ENCODE measurements around the gene ACSF3. TPM values are rescaled to one million over a fixed set of nuclear protein-coding genes. Genes with fewer than 3 reads are reported as not detected.

ACSF3 gene
- total RNA-seq, 1 experiment from 2014 or later: 33.5 TPM

- Histone ChIP-seq H2AFZ (ENCODE audit: low read length) (peak overlapping the region; percentile 86), H3K9me3 (ENCODE audit: low read length) (no peaks in the 10 kb centered on the region), H3K27me3 (ENCODE audit: low read length) (no peaks in the 10 kb centered on the region), H3K4me3 (ENCODE audit: low read length) (peak overlapping the region; percentile 63), H3F3A (ENCODE audit: low read length, unreplicated experiment) (no peaks in the 10 kb centered on the region), H3K36me3 (ENCODE audit: low read depth, low read length) (no peaks in the 10 kb centered on the region), H4K20me1 (ENCODE audit: low read length) (no peaks in the 10 kb centered on the region), H3K79me2 (ENCODE audit: low read length) (no peaks in the 10 kb centered on the region), H3K9me2 (replicated peaks; ENCODE audit: low read length) (no peaks in the 10 kb centered on the region), H3K27ac (ENCODE audit: low read length) (no peak overlapping the region), H3K4me1 (ENCODE audit: insufficient read depth, low read length) (peaks cover 9% of the 10 kb centered on the region; the same call in 1 of the 2 replicates), H3K4me2 (ENCODE audit: low read length) (peak overlapping the region; percentile 90), H3K9ac (ENCODE audit: low read length) (no peak overlapping the region)
- ChIA-PET POLR2A (ENCODE audit: unreplicated experiment) (interaction anchor here (0.6 kb wide), 1 partner anchor 22 kb away, joined by 6 read pairs; no protein-coding TSS in a partner anchor), CTCF (no interaction called here)
- intact Hi-C loops (cut with micrococcal nuclease): no loop called here
- no peak for TF ChIP-seq CTCF (conservative IDR thresholded peaks at IDR 0.05; ENCODE audit: low read depth, low read length)
- TF ChIP-seq EZH2phosphoT487 (IDR thresholded peaks at IDR 0.05; ENCODE audit: borderline replicate concordance, low read length): no peak
- TF ChIP-seq EZH2 (IDR thresholded peaks at IDR 0.05; ENCODE audit: low read length, unreplicated experiment): no peak
- peak; percentile 58 for DNase-seq
- no TSS peak for BruUV-seq (replicated peaks)
- peak; percentile 16; the same call in 1 of the 2 replicates for ATAC-seq
Measured at GRCh38 chr16:89170346-89171215, 76.9 kb downstream of the ACSF3 start.

DNA sequence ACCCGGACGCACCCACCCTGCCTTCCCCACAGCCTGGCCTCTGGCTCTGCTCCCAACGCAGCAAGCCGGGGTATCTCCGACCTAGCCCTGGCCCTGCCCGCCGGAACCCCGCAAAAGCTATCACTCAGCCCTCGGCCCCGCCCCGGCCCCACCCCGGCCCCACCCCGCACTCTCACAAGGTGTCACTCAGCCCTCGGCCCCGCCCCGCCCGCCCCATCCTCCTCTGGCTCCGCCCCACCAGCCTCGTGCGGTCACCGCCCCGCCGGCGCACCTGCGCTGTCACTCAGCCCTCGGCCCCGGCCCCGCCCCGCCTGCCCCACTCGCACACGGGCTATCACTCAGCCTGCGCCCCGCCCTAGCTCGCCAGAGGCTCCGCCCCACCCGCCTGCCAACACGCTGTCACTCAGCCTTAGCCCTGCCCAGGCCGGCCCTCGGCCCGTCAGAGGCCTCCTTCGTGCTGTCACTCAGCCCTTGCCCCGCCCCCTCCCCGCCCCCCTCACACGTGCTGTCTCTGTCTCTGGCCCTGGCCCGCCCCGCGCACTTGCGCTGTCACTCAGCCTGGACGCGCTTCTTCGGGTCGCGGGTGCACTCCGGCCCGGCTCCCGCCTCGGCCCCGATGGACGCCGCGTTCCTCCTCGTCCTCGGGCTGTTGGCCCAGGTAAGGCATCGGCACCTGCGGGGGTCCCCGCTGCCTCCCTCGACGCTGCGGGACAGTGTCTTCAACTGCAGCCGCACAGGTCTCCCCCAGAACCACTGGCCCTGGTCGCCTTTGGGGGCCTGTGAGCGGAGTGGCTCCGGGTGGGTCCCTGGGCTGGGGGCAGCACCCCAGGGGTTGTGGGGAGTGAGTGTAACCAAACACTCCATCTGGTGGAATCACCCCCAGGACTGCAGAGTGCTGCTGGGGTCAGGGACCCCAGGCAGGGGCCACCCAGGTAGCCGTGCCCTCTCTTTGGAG is 77.8 kb downstream of the ACSF3 start, which contains the start of gene CDH15:
Gene CDH15, plus strand, starts transcription at position 533 of the 955 bp plus-strand sequence. Its CDS starts 84 bp downstream, at position 617.
- intact Hi-C loops (cut with micrococcal nuclease): no loop called here
- H3K36me3 ChIP-seq (ENCODE audit: low read depth, low read length): no peaks in the 10 kb centered on the region

More for the DNA sequence above, 77.8 kb downstream of the ACSF3 start, which contains the start of gene CDH15:
- Histone ChIP-seq H3K4me1 (ENCODE audit: insufficient read depth, low read length) (peaks cover 9% of the 10 kb centered on the region; the same call in 1 of the 2 replicates), H3K4me2 (ENCODE audit: low read length) (peak within 1 kb of the TSS; percentile 90), H4K20me1 (ENCODE audit: low read length) (no peaks in the 10 kb centered on the region), H2AFZ (ENCODE audit: low read length) (peak within 1 kb of the TSS; percentile 86), H3K9ac (ENCODE audit: low read length) (no peak within 1 kb of the TSS), H3F3A (ENCODE audit: low read length, unreplicated experiment) (no peaks in the 10 kb centered on the region), H3K9me3 (ENCODE audit: low read length) (no peaks in the 10 kb centered on the region), H3K9me2 (replicated peaks; ENCODE audit: low read length) (no peaks in the 10 kb centered on the region), H3K27ac (ENCODE audit: low read length) (no peak within 1 kb of the TSS), H3K4me3 (ENCODE audit: low read length) (peak within 1 kb of the TSS; percentile 63), H3K79me2 (ENCODE audit: low read length) (no peaks in the 10 kb centered on the region), H3K27me3 (ENCODE audit: low read length) (no peaks in the 10 kb centered on the region)
- CTCF ChIA-PET: interaction anchor here (0.7 to 0.8 kb wide), 2 partner anchors 42 to 434 kb away, joined by 3 to 4 read pairs; no protein-coding TSS in a partner anchor
- POLR2A ChIA-PET (ENCODE audit: unreplicated experiment): interaction anchor here (0.6 kb wide), 1 partner anchor 21 kb away, joined by 6 read pairs; no protein-coding TSS in a partner anchor
- no peak for TF ChIP-seq EZH2phosphoT487 (IDR thresholded peaks at IDR 0.05; ENCODE audit: borderline replicate concordance, low read length)
- no peak for TF ChIP-seq EZH2 (IDR thresholded peaks at IDR 0.05; ENCODE audit: low read length, unreplicated experiment)
- no peak for TF ChIP-seq CTCF (conservative IDR thresholded peaks at IDR 0.05; ENCODE audit: low read depth, low read length)
- ATAC-seq: peak; percentile 90
- peak; percentile 94 for DNase-seq
- BruUV-seq (replicated peaks): no TSS peak
